Testis (tissue), 2 donors: ENCODE data around the gene PRSS3.

Experiments used
- POLR2A ChIP-seq: fragments of 450-650 bp; IDR thresholded peaks from one replicate; pipeline ENCODE4 v1.6.1; 2017; ENCODE audit warnings: antibody characterized with exemption, mild to moderate bottlenecking, moderate library complexity
- TF ChIP-seq, protein P1 (sequence below), 3 experiments: fragments of 450-650 bp in 2 of 3; fragments of 200-600 bp in 1 of 3; sonication (generic) in 1 of 3; IDR thresholded peaks; one replicate each; pipeline ENCODE4 v1.5.1; 2016 to 2019; ENCODE audit warnings: antibody characterized with exemption in 3 of 3, mild to moderate bottlenecking in 2 of 3, moderate library complexity in 1 of 3

DNA sequence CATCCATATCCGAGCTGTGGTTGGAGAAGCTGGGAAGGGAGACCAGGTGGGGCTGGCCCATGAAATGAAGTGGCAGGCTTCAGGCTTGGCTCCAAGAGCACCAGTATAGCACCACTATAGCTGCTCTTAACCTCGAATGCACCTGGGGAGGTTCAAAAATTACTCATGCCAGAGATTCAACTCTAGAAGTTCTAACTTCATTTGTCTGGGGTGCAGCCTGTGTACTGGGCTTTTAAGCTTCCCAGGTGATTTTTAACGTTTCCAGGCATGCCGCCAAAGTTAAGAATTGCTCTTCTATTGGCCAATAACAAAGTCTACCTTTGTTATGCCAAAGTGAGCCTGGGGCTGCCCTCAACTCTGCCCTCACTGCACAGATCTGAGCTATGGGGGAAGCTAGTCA, 458 bp downstream of the PRSS3 start:
- TF ChIP-seq POLR2A: no peak
- TF ChIP-seq, protein P1, sequence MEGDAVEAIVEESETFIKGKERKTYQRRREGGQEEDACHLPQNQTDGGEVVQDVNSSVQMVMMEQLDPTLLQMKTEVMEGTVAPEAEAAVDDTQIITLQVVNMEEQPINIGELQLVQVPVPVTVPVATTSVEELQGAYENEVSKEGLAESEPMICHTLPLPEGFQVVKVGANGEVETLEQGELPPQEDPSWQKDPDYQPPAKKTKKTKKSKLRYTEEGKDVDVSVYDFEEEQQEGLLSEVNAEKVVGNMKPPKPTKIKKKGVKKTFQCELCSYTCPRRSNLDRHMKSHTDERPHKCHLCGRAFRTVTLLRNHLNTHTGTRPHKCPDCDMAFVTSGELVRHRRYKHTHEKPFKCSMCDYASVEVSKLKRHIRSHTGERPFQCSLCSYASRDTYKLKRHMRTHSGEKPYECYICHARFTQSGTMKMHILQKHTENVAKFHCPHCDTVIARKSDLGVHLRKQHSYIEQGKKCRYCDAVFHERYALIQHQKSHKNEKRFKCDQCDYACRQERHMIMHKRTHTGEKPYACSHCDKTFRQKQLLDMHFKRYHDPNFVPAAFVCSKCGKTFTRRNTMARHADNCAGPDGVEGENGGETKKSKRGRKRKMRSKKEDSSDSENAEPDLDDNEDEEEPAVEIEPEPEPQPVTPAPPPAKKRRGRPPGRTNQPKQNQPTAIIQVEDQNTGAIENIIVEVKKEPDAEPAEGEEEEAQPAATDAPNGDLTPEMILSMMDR (IDR thresholded peaks at IDR 0.05): no peak
